HCT116 (cell line): ENCODE measurements around the gene MED23. TPM values are rescaled to one million over a fixed set of nuclear protein-coding genes. Genes with fewer than 3 reads are reported as not detected.

ENCODE experiments used
- ATAC-seq: fragments of 200-7000 bp; cut with Tn5 transposase; 2 replicates; pipeline ENCODE4 v1.9.1; 2020; ENCODE audit warnings: mild to moderate bottlenecking, moderate library complexity
- BruUV-seq: library from RNA; stranded (reverse); fragments of 400-500 nt; replicated peaks from 2 replicates; lab custom pipeline; 2021; lab: Mats Ljungman, UMichigan
- CTCF ChIA-PET: fragments of 300-600 bp; sonication (Branson Sonifier 250); formaldehyde crosslinking; loops from one replicate; lab custom pipeline; 2021; ENCODE audit warnings: antibody characterized with exemption; lab: Charles Lee
- POLR2A ChIA-PET: fragments of 300-600, 350-600 bp; sonication (Branson Sonifier 250); formaldehyde crosslinking; loops from one replicate; lab custom pipeline; 2021; ENCODE audit warnings: antibody characterized with exemption; lab: Charles Lee
- RAD21 ChIA-PET, 2 experiments: fragments of 300-600 bp; sonication (Branson Sonifier 250); formaldehyde crosslinking; loops; one replicate each; lab custom pipeline; 2023; ENCODE audit warnings: low total read pairs in 2 of 2; ENCODE audit not compliant: uncharacterized antibody in 2 of 2, unreplicated experiment in 2 of 2, low non-redundant PET in 1 of 2; lab: Charles Lee
- DNase-seq: peaks from one replicate; pipeline ENCODE4 v3.0.0-alpha.2; 2010; ENCODE audit warnings: low read depth, low spot score
- H2AFZ ChIP-seq: fragments of 200-600 bp; shearing (Covaris generic), sonication (generic); 2 replicates; pipeline ENCODE4 v1.6.1; 2017; ENCODE audit warnings: low read depth, mixed run types, mixed read lengths, antibody characterized with exemption, low read length; ENCODE audit not compliant: poor library complexity, severe bottlenecking
- H3K27ac ChIP-seq: 2 replicates; pipeline ENCODE4 v1.5.1; 2012; ENCODE audit warnings: low read depth, low read length
- H3K27me3 ChIP-seq: fragments of 200-600 bp; sonication (generic); 2 replicates; pipeline ENCODE4 v1.6.1; 2016; ENCODE audit warnings: mixed run types, low read length, mixed read lengths; ENCODE audit not compliant: insufficient read depth
- H3K36me3 ChIP-seq, 2 experiments: fragments of 200-500 bp in 1 of 2; fragments of 200-600 bp in 1 of 2; sonication (Bioruptor generic) in 1 of 2; sonication (generic) in 1 of 2; 2 replicates each; pipeline versions ENCODE4 v1.5.1 to v1.6.1; 2014 to 2016; ENCODE audit warnings: low read length in 2 of 2, inconsistent platforms in 1 of 2, mixed read lengths in 1 of 2, mixed run types in 1 of 2; ENCODE audit not compliant: insufficient read depth in 2 of 2, control insufficient read depth in 1 of 2
- H3K4me1 ChIP-seq, 2 experiments: fragments of 200-600 bp in 1 of 2; sonication (generic) in 1 of 2; 2 replicates each; pipeline versions ENCODE4 v1.5.1 to v1.6.1; 2012 to 2017; ENCODE audit warnings: low read length in 2 of 2, inconsistent platforms in 1 of 2, mild to moderate bottlenecking in 1 of 2, mixed read lengths in 1 of 2, mixed run types in 1 of 2, moderate library complexity in 1 of 2; ENCODE audit not compliant: insufficient read depth in 2 of 2, control insufficient read depth in 1 of 2
- H3K4me2 ChIP-seq: fragments of 200-600 bp; sonication (generic); 2 replicates; pipeline ENCODE4 v1.6.1; 2017; ENCODE audit warnings: mixed run types, low read length, mixed read lengths
- H3K4me3 ChIP-seq, 2 experiments: fragments of 200-600 bp in 1 of 2; sonication (generic) in 1 of 2; replicated peaks in 1 of 2; 2 replicates each; pipeline ENCODE4 v1.5.1; 2011 to 2016; ENCODE audit warnings: low read length in 2 of 2, control low read depth in 1 of 2, low read depth in 1 of 2, mild to moderate bottlenecking in 1 of 2, mixed read lengths in 1 of 2, mixed run types in 1 of 2
- H3K79me2 ChIP-seq: fragments of 200-600 bp; sonication (generic); 2 replicates; pipeline ENCODE4 v1.6.1; 2017; ENCODE audit warnings: mild to moderate bottlenecking, mixed run types, low read length, moderate library complexity, mixed read lengths; ENCODE audit not compliant: insufficient read depth
- H3K9ac ChIP-seq: fragments of 200-600 bp; sonication (generic); 2 replicates; pipeline ENCODE4 v1.6.1; 2016; ENCODE audit warnings: low read length, mixed read lengths
- H3K9me2 ChIP-seq: fragments of 200-600 bp; sonication (generic), shearing (Covaris generic); 2 replicates; pipeline ENCODE4 v1.6.1; 2017; ENCODE audit warnings: mixed run types, mild to moderate bottlenecking, moderate library complexity; ENCODE audit not compliant: insufficient read depth
- H3K9me3 ChIP-seq, 2 experiments: fragments of 200-500 bp in 1 of 2; fragments of 200-600 bp in 1 of 2; sonication (Bioruptor generic) in 1 of 2; sonication (generic) in 1 of 2; 2 replicates each; pipeline ENCODE4 v1.6.1; 2014 to 2017; ENCODE audit warnings: low read length in 2 of 2, mixed read lengths in 2 of 2, inconsistent platforms in 1 of 2, low read depth in 1 of 2, mild to moderate bottlenecking in 1 of 2, mixed run types in 1 of 2, moderate library complexity in 1 of 2; ENCODE audit not compliant: control insufficient read depth in 1 of 2, insufficient read depth in 1 of 2
- H4K20me1 ChIP-seq: fragments of 200-600 bp; sonication (generic), shearing (Covaris generic); 2 replicates; pipeline ENCODE4 v1.6.1; 2017; ENCODE audit warnings: mixed run types, mild to moderate bottlenecking, moderate library complexity; ENCODE audit not compliant: insufficient read depth
- ATF3 ChIP-seq: IDR thresholded peaks from 2 replicates; pipeline ENCODE4 v1.6.1; 2012
- CEBPB ChIP-seq: IDR thresholded peaks from 2 replicates; pipeline ENCODE4 v1.6.1; 2012; ENCODE audit warnings: low read depth
- CTCF ChIP-seq, 3 experiments: fragments of 200-600 bp in 1 of 3; sonication (generic) in 1 of 3; IDR thresholded peaks in 2 of 3; conservative IDR thresholded peaks in 1 of 3; 2 replicates each; pipeline ENCODE4 v1.5.1; 2012 to 2017; ENCODE audit warnings: low read depth in 2 of 3, low read length in 2 of 3, antibody characterized with exemption in 1 of 3, borderline replicate concordance in 1 of 3, control low read depth in 1 of 3, mild to moderate bottlenecking in 1 of 3, mixed read lengths in 1 of 3, mixed run types in 1 of 3, moderate library complexity in 1 of 3; ENCODE audit not compliant: insufficient read depth in 1 of 3
- EGR1 ChIP-seq: IDR thresholded peaks from 2 replicates; pipeline ENCODE4 v1.6.1; 2012; ENCODE audit warnings: low read depth
- ELF1 ChIP-seq: IDR thresholded peaks from 2 replicates; pipeline ENCODE4 v1.6.1; 2012; ENCODE audit warnings: low read depth, borderline replicate concordance
- EZH2phosphoT487 ChIP-seq: fragments of 200-600 bp; IDR thresholded peaks from 2 replicates; pipeline ENCODE4 v1.6.1; 2018; ENCODE audit warnings: antibody characterized with exemption, borderline replicate concordance
- FOSL1 ChIP-seq: IDR thresholded peaks from 2 replicates; pipeline ENCODE4 v1.6.1; 2012; ENCODE audit warnings: low read depth
- JUND ChIP-seq: IDR thresholded peaks from 2 replicates; pipeline ENCODE4 v1.6.1; 2012
- MAX ChIP-seq: IDR thresholded peaks from 2 replicates; pipeline ENCODE4 v1.6.1; 2012
- POLR2A ChIP-seq: IDR thresholded peaks from 2 replicates; pipeline ENCODE4 v1.7.0; 2011; ENCODE audit warnings: borderline replicate concordance; ENCODE audit not compliant: insufficient read depth, insufficient read length; ENCODE audit errors: extremely low read depth
- POLR2AphosphoS5 ChIP-seq: IDR thresholded peaks from 2 replicates; pipeline ENCODE4 v1.6.1; 2011; ENCODE audit warnings: mild to moderate bottlenecking, low read depth, low read length, moderate library complexity
- REST ChIP-seq: IDR thresholded peaks from 2 replicates; pipeline ENCODE4 v1.6.1; 2012; ENCODE audit warnings: low read depth
- SIN3A ChIP-seq: IDR thresholded peaks from 2 replicates; pipeline ENCODE4 v1.6.1; 2012; ENCODE audit warnings: low read depth
- SP1 ChIP-seq: IDR thresholded peaks from 2 replicates; pipeline ENCODE4 v1.6.1; 2012; ENCODE audit warnings: low read depth
- SRF ChIP-seq: IDR thresholded peaks from 2 replicates; pipeline ENCODE4 v1.6.1; 2012; ENCODE audit warnings: low read depth
- TCF7L2 ChIP-seq: IDR thresholded peaks from 2 replicates; pipeline ENCODE4 v1.7.0; 2011; ENCODE audit warnings: borderline replicate concordance, inconsistent platforms; ENCODE audit not compliant: insufficient read depth, insufficient read length; ENCODE audit errors: extremely low read depth
- ZFX ChIP-seq: fragments of 450-650 bp; IDR thresholded peaks from 2 replicates; pipeline ENCODE4 v1.6.1; 2017
- ZNF274 ChIP-seq: fragments of 200-500 bp; sonication (Bioruptor generic); IDR thresholded peaks from 2 replicates; pipeline ENCODE4 v1.6.1; 2014; ENCODE audit warnings: mild to moderate bottlenecking, low read depth, low read length, inconsistent platforms
- intact Hi-C: fragments of 100-400 bp; cut with micrococcal nuclease; formaldehyde crosslinking; loops from 2 replicates; pipeline ENCODE4 v1.10.0; 2022
- total RNA-seq: library from RNA; stranded (reverse); gene quantifications from one replicate; pipeline ENCODE4 v1.2.1, GENCODE V29; 2021; ENCODE audit not compliant: unreplicated experiment

Gene MED23
- total RNA-seq, 1 experiment from 2014 or later, result 17.2 TPM

GRCh38 chr6:131644921-131645320 is 16.9 kb upstream of the MED23 start (continued):
- no peak for TF ChIP-seq POLR2AphosphoS5
- no peak for TF ChIP-seq SIN3A
- no peak for TF ChIP-seq EGR1
- TF ChIP-seq TCF7L2, result no peak
- no peak for TF ChIP-seq SP1
- TF ChIP-seq FOSL1, result no peak

- Histone ChIP-seq H4K20me1 (no peaks in the 10 kb centered on the region), H3K36me3 (no peaks in the 10 kb centered on the region), H3K4me1 (peaks cover 0 to 11% of the 10 kb centered on the region in 2 experiments; a peak in 2 of 4 replicates), H2AFZ (no peak overlapping the region), H3K27ac (no peak overlapping the region), H3K27me3 (no peaks in the 10 kb centered on the region), H3K9me3 (no peaks in the 10 kb centered on the region), H3K9ac (no peak overlapping the region), H3K79me2 (no peaks in the 10 kb centered on the region), H3K4me2 (no peak overlapping the region), H3K4me3 (no peak overlapping the region), H3K9me2 (no peaks in the 10 kb centered on the region)
- RAD21 ChIA-PET, result no interaction called here
- ATAC-seq (no peak), DNase-seq (no peak)
- intact Hi-C loops, result no loop called here
- BruUV-seq, result no TSS peak
- CTCF ChIA-PET, result no interaction called here
- POLR2A ChIA-PET, result no interaction called here
- no peak for TF ChIP-seq CTCF (IDR thresholded peaks at IDR 0.05 in 2 of 3, conservative IDR thresholded peaks at IDR 0.05 in 1 of 3; ENCODE audit: borderline replicate concordance in 1 of 3, insufficient read depth in 1 of 3, low read depth in 2 of 3, low read length in 2 of 3)
- TF ChIP-seq POLR2A, result no peak
- no peak for TF ChIP-seq EZH2phosphoT487
- no peak for TF ChIP-seq SRF
- TF ChIP-seq ELF1, result no peak
- TF ChIP-seq REST, result no peak
- no peak for TF ChIP-seq JUND
- no peak for TF ChIP-seq CEBPB
- TF ChIP-seq ZNF274, result no peak
- TF ChIP-seq ZFX, result no peak
- TF ChIP-seq POLR2AphosphoS5, result no peak
- no peak for TF ChIP-seq MAX
- no peak for TF ChIP-seq ATF3
- no peak for TF ChIP-seq SP1
Observed at GRCh38 chr6:131643855-131644460, 15.9 kb upstream of the MED23 start.
